Liver (tissue), 3 donors: ENCODE results near the gene FPR1.

Experiments used
- CTCF ChIP-seq: fragments of 150-350 bp; IDR thresholded peaks from 2 replicates; pipeline ENCODE4 v1.5.1; 2017; ENCODE audit warnings: improper control_type of control experiment, low read depth, low read length; ENCODE audit not compliant: missing input control
- GABPA ChIP-seq, 2 donors: IDR thresholded peaks in 1 of 2; conservative IDR thresholded peaks in 1 of 2; 2 replicates each; pipeline ENCODE4 v1.6.1; 2016; ENCODE audit warnings: antibody characterized with exemption in 2 of 2, mild to moderate bottlenecking in 1 of 2, moderate library complexity in 1 of 2
- JUND ChIP-seq, 2 donors: IDR thresholded peaks; 2 replicates each; pipeline ENCODE4 v1.6.1; 2016; ENCODE audit warnings: antibody characterized with exemption in 2 of 2
- MAX ChIP-seq: IDR thresholded peaks from 2 replicates; pipeline ENCODE4 v1.6.1; 2016; ENCODE audit warnings: antibody characterized with exemption
- REST ChIP-seq: IDR thresholded peaks from 2 replicates; pipeline ENCODE4 v1.6.1; 2016; ENCODE audit warnings: antibody characterized with exemption, mild to moderate bottlenecking
- SP1 ChIP-seq: IDR thresholded peaks from 2 replicates; pipeline ENCODE4 v1.6.1; 2018; ENCODE audit warnings: antibody characterized with exemption, mild to moderate bottlenecking
- TAF1 ChIP-seq: conservative IDR thresholded peaks from 2 replicates; pipeline ENCODE4 v1.6.1; 2016; ENCODE audit warnings: antibody characterized with exemption, mild to moderate bottlenecking
- YY1 ChIP-seq: IDR thresholded peaks from 2 replicates; pipeline ENCODE4 v1.6.1; 2016; ENCODE audit warnings: antibody characterized with exemption, mild to moderate bottlenecking
- donor health status: healthy.
- donor health status: healthy.

- TF ChIP-seq CTCF (no peak), MAX (no peak), JUND (IDR thresholded peaks at IDR 0.05) (no peak), TAF1 (no peak), SP1 (no peak), GABPA (IDR thresholded peaks at IDR 0.05 in 1 of 2, conservative IDR thresholded peaks at IDR 0.05 in 1 of 2) (no peak), YY1 (no peak), REST (no peak)
Measured at GRCh38 chr19:51798062-51798461, 46.4 kb upstream of the FPR1 start.
